Kidney epithelial cell (primary cell): ENCODE data around the gene SLC38A6. TPM values are rescaled to one million over a fixed set of nuclear protein-coding genes. Genes with fewer than 3 reads are reported as not detected.

Experiments
- DNase-seq: peaks from one replicate; pipeline ENCODE4 v3.0.0-alpha.2; 2010; ENCODE audit warnings: low read depth
- H3K27me3 ChIP-seq: 2 replicates; pipeline ENCODE4 v1.6.0; 2011; ENCODE audit warnings: low read length; ENCODE audit not compliant: control insufficient read depth, insufficient read depth
- H3K36me3 ChIP-seq: 2 replicates; pipeline ENCODE4 v1.5.1; 2011; ENCODE audit warnings: low read length; ENCODE audit not compliant: control insufficient read depth, insufficient read depth
- H3K4me3 ChIP-seq: 2 replicates; pipeline ENCODE4 v1.5.1; 2011; ENCODE audit warnings: low read depth, mild to moderate bottlenecking, control low read depth, low read length
- total RNA-seq: library from RNA; depleted of rRNA; stranded (reverse); fragments of >200 nt; gene quantifications from 2 replicates; pipeline ENCODE4 v1.2.3, GENCODE V29; 2015
- TF ChIP-seq, protein P1 (sequence below): IDR thresholded peaks from 2 replicates; pipeline ENCODE4 v1.5.1; 2011; ENCODE audit warnings: mild to moderate bottlenecking, moderate library complexity, low read length, control low read depth, inconsistent platforms; ENCODE audit not compliant: insufficient read depth, poor library complexity, severe bottlenecking

SLC38A6 gene
- total RNA-seq, 1 donor from 2014 or later, result 16.2 TPM

DNA sequence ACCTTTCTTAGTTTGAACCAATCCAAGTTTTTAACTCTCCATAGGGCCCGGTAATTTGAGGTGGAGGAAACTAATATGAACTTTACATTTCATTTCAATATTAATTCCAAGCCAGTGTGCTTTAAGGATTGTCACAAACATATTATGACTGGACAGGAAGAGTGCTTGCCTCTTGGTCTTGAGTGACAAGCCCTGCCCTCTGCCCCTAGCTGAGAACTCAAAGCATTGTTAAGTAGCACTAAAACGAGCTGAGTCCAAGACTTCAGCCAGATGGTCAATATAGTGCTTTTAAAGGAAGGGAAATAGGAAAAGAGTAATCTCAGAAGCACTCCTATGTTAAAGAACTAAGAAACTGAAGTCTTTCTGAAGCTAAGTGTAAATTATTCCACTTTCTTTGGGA is 17.3 kb upstream of the SLC38A6 start:
- H3K4me3 ChIP-seq, result no peak overlapping the region
- DNase-seq, result no peak
- H3K36me3 ChIP-seq, result no peaks in the 10 kb centered on the region
- TF ChIP-seq, protein P1, sequence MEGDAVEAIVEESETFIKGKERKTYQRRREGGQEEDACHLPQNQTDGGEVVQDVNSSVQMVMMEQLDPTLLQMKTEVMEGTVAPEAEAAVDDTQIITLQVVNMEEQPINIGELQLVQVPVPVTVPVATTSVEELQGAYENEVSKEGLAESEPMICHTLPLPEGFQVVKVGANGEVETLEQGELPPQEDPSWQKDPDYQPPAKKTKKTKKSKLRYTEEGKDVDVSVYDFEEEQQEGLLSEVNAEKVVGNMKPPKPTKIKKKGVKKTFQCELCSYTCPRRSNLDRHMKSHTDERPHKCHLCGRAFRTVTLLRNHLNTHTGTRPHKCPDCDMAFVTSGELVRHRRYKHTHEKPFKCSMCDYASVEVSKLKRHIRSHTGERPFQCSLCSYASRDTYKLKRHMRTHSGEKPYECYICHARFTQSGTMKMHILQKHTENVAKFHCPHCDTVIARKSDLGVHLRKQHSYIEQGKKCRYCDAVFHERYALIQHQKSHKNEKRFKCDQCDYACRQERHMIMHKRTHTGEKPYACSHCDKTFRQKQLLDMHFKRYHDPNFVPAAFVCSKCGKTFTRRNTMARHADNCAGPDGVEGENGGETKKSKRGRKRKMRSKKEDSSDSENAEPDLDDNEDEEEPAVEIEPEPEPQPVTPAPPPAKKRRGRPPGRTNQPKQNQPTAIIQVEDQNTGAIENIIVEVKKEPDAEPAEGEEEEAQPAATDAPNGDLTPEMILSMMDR, result no peak
- H3K27me3 ChIP-seq, result no peaks in the 10 kb centered on the region

DNA sequence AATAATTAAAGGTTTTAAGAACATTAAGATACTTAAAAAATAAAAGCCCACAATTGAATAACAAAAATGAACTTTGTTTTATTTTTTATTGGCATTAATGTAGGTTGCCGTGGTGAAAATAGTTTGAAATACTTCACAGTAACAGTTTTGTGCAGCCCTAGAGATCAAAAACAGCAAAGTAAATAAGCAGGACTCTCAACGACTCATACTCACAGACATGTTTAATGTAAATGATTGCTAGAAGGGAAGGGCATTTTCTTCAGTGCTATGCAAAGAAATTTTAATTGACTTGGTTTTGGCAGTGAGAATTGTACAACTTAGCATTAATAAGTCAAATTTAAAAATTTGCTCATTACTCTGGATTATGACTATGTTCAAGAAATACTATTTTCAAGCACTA is 16.1 kb upstream of the SLC38A6 start:
- H3K4me3 ChIP-seq, result no peak overlapping the region
- no peak for DNase-seq
- H3K27me3 ChIP-seq, result no peaks in the 10 kb centered on the region
- TF ChIP-seq, protein P1, result no peak
- H3K36me3 ChIP-seq, result no peaks in the 10 kb centered on the region

DNA sequence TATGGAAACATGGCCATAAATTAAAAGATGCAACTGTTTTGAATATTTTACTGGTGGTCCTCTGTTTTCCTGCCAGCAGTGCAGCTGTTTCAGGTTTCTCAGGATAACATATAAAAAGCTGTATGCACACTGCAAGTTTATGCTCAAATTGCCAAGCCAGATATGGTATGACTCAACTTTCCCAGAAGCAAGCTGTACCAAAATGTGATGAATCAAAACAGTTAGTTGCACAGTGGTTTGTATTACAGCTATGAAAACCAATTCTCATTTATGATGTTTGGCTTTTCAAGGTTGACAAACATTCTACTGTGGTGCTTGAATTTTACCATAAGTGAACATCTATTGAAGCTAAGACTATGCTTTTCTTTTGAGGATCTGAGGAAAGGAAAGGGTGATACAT is 15.6 kb upstream of the SLC38A6 start:
- Histone ChIP-seq H3K4me3 (no peak overlapping the region), H3K27me3 (no peaks in the 10 kb centered on the region), H3K36me3 (no peaks in the 10 kb centered on the region)
- TF ChIP-seq, protein P1, result no peak
- no peak for DNase-seq

DNA sequence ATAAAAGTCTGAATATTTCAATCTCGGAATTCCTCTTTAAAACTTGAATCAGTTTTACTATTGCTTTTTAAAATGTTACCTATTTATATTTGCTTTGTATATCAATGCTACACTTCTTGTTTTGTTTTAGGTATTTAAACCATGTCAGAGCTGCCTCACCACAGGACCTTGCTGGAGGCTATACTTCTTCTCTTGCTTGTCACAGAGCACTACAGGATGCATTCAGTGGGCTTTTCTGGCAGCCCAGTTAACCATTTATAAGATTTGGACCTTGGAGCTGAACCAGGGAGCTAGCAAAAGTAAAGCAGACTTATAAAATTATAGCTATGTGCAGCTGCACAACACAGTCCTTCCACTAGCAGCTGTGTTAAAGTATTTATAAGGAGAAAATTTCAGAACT is 12.9 kb upstream of the SLC38A6 start:
- Histone ChIP-seq H3K27me3 (no peaks in the 10 kb centered on the region), H3K4me3 (no peak overlapping the region), H3K36me3 (no peaks in the 10 kb centered on the region)
- no peak for DNase-seq
- TF ChIP-seq, protein P1, result no peak

DNA sequence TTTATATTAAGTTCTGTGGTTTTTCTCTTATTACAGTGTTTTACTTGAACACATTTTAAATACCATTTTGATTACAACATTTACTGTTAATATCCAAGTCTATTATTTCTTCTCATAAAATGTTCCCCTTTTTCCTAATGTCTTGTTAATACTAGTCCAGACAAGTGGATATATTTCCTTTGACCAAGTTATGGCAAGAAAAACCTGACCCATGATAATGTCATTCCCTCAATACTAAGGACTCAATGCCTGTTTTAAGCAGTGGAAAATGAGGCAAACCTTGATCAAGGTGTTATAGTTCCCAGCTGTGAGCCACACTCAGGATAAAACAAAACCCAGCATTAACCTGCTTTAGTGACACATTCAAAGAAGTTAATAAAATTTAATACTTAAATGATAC is 12.4 kb upstream of the SLC38A6 start:
- DNase-seq, result no peak
- Histone ChIP-seq H3K4me3 (no peak overlapping the region), H3K27me3 (no peaks in the 10 kb centered on the region), H3K36me3 (no peaks in the 10 kb centered on the region)
- TF ChIP-seq, protein P1, result no peak

DNA sequence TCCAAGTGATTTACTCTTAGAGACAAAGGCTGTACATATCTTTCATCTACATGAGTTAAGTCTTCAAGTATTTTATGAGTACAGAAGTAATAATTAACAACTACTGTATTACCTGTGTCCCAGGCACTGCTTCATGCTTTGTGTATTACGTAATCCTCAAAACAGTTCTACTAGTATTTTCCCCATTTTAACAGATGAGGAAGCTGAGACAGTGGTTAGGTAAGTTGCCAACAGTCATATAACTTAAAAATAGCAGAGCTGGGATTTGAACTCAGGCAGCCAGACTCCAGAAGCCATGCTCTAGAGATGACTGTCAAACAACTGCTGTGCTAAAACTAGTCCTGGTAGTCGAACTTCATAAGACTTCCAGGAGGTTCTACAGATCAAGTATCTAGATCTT is 10.9 kb upstream of the SLC38A6 start:
- H3K36me3 ChIP-seq, result no peaks in the 10 kb centered on the region
- H3K4me3 ChIP-seq, result no peak overlapping the region
- H3K27me3 ChIP-seq, result no peaks in the 10 kb centered on the region
- TF ChIP-seq, protein P1, result no peak
- DNase-seq, result peak; percentile 39
